NCI-H1436 (cell line): ENCODE results near the gene MYOD1.

ENCODE experiments used
- DNase-seq: peaks from one replicate; lab custom pipeline; 2025; lab: John Stamatoyannopoulos, UW

Gene MYOD1

DNA sequence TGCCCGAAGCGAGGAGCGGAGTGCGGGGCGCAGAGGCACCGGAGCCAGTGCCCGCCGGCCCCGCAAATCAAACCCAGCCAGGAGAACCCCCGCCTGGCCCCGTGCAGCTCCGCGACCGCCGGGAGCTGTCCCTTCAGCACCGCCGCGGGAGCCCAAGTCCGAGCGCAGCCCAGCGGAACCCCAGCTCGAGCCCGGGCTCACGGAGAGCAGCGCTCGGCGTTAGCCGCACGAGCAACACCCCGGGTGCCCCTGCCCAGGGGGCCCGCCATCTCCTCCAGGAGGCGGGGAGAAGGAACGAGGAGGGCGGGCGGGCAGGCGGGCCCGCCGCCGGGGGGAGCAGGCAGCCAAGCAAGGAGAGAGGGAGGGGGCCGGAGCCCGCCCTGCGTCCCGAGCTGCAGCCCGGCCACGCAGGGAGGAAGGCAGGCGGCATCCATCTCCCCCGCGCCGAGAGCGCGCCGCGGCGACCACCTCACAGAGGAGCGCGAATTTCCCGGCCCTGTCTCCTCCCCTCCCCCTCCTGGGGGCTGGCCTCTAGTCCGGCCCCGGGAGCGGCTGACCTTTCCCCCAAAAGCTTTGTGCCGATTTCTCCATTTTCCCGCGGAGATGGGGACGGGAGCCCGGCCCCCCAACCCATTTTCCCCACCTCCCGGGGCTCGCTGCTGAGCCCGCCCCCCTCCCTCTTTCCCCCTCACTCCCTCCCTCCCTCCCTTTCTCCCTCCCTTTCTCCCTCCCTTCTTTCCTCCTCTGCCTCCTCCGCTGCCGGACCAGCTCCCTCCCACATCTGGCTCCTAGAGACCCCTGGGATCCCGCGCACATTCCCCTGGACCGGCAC, 15.8 kb downstream of the MYOD1 start:
- peak; percentile 34 for DNase-seq

DNA sequence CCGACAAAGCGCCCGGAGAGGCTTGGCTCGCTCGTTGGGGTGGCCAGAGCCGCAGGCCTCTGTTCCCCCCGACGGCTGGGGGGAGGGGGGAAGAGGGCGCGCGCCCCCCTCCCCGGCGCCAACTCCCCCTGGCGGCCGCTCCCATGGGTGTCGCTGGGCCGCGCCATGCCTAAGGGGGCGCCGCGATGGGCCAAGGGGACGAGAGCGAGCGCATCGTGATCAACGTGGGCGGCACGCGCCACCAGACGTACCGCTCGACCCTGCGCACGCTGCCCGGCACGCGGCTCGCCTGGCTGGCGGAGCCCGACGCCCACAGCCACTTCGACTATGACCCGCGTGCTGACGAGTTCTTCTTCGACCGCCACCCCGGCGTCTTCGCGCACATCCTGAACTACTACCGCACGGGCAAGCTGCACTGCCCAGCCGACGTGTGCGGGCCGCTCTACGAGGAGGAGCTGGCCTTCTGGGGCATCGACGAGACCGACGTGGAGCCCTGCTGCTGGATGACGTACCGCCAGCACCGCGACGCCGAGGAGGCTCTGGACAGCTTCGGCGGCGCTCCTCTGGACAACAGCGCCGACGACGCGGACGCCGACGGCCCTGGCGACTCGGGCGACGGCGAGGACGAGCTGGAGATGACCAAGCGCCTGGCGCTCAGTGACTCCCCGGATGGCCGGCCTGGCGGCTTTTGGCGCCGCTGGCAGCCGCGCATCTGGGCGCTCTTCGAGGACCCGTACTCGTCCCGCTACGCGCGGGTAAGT, 16.6 kb downstream of the MYOD1 start:
- peak; percentile 38 for DNase-seq

DNA sequence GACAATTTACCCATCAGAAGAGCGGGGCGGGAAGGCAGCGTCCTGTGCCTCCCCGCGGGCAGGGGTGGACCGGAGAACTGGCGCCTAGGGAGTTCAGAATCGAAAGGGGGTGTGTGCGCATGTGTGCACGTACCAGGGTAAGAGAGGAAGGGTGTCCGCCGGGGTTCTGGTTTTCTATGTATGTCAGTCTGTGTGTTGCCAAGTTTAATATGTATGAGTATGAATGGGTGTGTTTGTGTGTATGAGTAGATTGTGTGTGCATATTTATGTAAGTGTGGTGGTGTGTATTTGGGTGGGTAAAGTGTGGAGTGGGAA, 17.2 kb downstream of the MYOD1 start:
- DNase-seq: no peak

- no peak for DNase-seq
These were observed 17.8 kb downstream of the MYOD1 start for GRCh38 chr11:17736930-17737817.

DNA sequence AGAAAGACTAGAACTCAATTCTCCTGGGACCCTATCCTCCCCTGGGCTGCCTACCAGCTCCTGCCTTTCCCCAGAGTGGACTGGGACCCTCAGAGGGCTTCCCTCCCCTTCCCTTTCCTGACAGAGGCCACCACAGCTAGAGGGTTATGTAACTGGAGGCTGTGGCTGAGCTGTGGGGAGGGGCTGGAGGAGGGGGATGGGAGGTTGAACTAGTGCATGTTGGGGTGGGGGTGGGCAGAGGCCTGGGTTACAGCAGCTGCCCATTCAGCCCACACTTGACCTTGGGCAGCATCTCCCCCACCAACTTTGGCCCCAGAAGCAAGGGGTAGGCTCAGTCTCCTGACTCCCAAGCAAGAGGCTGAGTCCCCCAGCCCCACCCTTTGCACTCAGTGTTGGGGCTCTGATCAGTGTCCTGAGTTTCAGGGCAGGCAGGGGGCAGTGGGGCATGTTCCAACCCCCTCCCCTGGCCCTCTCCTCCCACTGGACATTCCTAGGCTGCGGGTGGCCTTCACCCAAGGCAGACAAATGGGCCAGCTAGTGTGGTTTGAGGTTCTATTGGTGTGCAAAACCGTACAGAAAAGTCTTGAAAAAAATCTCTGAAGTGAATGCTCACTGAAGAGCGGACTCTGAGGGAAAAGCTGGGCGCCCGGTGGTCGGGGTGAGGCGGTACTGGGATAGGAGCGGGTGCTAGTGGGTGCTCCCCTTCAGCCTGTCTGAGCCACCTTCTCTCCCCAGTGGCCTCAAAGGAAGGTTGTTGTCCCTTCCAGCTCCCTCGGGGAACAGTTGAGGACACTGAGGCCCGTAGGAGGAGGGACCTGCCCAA, 19.0 kb downstream of the MYOD1 start:
- DNase-seq: no peak

- no peak for DNase-seq
These were observed 20.6 kb downstream of the MYOD1 start for GRCh38 chr11:17739945-17740338.

DNA sequence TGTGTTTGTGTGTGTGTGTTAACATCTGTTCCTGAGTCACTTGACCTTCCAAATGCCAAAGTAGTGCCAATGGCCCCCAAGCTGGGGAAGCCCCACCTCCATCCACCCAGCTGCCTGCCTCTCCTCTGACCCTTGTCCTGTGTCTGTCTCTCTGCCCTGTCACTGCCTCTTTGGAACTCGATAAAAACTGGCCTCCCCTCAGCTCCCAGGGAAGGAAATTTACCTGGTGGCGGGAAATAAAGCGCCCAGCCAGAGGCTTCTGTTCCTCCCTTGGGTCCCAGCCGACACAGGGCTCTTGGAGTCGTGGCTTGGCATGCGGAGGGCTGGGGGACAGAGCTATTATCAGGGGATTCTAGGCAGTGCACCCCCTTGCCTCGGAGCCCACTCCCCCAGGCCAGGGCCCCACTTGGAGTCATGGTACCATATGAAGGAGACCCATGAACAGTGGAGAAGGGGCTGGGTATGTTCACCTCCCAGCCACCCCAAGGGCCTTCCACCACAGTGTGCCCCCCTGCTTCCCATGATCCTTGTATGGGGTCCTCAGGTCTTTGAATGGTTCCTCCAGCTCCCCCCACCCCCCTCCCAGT, 21.4 kb downstream of the MYOD1 start:
- DNase-seq: no peak

- no peak for DNase-seq
These were observed 22.1 kb downstream of the MYOD1 start for GRCh38 chr11:17741487-17741886.

- DNase-seq: no peak
These were observed 22.6 kb downstream of the MYOD1 start for GRCh38 chr11:17742019-17742418.

DNA sequence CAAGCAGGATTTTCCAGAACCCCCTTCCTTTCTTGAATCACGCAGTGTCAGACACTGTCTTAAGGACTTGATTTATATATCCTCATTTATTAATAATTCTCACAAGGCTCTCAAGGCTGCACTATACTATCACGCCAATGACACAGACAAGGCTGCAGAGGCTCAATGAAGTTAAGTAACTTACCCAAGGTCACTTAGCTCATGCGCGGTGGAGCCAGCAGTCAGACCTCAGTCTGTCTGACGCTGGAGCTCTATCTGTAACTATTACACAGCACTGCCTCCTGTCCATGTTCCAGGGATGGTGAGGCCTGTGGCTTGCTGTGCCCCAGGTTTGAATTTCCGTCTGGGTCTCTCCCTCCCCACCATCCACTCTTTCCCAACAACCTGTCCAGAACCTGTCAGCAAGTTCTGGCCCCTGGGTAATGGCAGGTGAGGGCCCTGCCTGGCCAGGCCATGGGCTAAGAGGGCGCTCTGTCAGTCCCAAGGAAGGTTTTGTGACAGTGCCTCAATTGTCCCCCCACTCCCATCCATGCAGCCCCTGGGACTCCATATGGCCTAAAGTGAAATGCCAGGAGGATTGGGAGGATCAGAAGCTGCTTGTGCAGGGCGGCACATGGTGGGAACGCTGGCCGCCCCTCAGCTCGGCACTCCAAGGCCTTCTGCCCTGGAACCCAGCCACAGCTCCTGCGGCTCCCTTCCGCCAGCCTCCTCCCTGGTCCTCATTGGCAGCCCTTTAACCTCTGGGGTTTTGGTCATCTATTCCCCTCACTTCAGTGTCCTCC, 23.8 kb downstream of the MYOD1 start:
- no peak for DNase-seq

- DNase-seq: no peak
These were observed 24.4 kb downstream of the MYOD1 start for GRCh38 chr11:17743808-17744119.

GRCh38 chr11:17744151-17744940, 25.0 kb downstream of the MYOD1 start:
- no peak for DNase-seq

DNA sequence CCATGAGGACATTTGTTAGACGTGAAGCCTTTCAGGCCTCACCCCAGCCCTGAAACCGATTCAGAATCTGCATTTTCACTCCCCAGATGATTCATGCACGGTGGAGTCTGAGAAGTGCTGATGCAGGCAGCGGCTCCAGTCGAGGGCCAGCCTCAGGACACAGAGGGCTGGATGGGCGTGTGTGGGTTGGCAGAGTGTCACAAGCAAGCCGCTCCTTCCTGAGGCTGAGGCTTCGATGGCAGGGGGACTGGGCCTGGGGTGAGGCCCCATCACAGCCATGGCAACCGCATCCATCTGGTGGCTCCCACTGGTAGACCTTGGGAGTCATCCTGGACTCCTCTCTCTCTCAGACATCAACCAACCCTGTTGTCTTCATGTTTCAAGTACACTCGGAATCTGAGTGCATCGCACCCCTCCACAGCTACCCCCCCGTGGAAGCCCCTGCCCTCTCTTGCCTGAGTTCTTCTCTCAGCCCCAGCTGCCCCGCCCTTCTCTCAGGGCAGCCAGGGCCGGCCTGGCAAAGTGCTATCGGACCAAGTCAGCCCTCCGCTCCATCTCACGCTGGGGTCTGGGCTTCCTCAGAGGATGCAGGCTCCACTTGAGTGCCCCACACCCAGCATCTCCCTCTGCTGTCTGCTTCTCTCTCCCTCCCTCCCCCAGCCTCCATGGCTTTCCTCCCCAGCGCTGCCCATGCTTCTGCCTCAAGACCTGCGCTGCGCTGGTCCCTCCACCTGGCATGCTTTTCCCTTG, 25.8 kb downstream of the MYOD1 start:
- no peak for DNase-seq

GRCh38 chr11:17746096-17746495, 26.7 kb downstream of the MYOD1 start:
- DNase-seq: no peak

DNA sequence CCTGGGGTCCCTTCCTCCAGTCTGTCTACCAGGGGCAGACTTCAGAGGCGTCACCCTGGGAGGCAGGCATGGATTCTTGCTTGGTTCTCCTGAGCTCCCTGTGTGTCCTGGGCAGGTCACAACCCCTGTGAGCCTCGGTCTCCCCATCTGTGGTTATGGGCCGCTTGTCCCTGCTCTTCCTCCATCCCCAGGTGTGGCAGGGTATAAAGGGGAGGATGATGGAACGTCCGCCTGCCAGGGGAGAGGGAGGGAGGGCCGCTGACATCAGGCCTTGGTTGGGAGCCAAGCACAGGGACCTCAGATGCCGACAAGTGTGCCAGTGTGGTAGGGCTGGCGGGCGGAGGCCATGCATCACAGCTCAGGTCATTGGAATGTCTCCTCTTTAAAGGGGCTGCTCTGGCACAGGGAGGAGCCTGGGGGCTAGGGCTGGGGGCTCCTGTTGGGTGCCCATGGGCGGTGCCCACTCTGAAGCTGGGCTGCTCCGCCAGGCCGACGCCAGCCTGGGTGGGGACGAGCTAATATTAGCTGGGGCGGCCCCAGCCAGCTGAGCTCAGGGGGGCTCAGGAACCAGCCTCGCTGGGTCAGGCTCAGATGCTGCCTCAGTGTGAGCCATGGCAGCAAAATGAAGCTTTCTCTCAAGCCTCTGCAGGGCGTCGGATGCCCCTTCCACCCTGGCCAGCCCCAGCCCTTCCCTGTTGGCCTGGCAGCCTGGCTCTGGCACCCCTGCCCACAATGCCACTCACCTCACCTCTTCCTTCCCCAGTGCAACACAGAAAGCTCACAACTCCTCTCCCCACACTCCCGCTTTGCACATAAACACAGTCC, 28.0 kb downstream of the MYOD1 start:
- DNase-seq: no peak

DNA sequence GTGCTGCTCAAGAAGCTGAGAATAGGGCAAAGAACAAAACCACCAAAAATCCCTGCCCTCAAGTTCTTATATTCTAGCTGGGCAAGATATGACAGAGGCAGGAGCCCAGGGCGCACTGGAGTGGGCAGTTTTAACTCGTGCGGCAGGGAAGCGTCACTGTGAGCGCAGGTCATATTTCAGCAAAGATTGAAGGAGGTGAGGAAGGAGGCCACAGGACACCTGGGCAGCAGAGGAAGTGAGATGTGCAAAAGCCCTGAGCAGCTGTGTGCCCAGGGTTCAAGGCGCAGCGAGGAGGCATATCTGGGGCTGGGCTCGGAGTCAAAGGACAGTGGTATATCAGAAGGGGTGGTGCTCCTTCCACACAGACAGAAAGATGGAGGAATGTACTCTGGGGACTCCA, 28.7 kb downstream of the MYOD1 start:
- no peak for DNase-seq

DNA sequence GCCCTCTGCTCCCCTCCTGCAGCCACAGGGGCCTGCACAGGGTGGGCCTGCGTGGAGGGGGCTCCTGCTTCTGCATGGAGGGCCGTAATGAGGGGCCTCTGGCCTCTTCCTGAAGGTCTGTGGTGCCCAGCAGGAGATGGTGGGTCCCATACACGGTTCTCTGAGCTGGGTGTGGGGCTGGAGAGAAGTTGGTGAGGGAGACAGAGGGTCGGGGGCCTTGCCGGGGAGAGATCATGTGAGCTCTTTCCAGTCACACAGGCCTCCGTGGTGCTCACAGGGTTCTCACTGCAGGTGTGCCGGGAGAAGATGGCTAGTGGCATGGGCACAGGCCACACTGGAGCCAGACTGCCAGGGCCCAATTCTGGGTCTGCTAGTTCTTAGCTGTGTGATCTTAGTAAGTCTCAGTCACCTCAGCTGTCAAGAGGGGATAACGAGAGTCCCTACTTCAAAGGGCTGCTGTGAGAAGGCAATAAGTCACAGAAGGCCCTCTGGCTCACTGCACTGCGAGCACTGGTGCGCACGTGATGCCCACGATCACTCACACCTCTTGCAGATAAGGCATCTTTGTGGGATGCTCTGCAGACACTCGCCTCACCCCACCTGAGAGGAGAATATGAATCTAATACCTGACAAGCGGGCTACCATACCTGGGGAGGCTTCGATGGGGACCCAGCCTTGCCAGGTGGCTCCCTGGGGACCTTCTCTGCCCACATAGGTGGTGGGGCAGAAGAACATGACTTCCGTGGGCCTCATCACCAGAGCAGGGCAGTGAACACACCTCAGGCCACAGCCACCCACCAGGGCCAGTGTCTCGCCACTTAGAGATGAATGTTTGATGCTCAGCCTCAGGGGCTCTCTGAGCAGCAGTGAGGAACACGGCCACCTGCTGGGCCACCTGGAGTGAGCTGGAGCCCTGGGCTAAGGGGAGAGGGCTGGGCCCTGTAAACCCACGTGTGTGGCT, 29.7 kb downstream of the MYOD1 start:
- no peak for DNase-seq
